ENCODE results near the gene CST6.

GRCh38 chr11:66037327-66037726 is 25.5 kb downstream of the CST6 start:
- TF ChIP-seq CTCF (IDR thresholded peaks at IDR 0.05) (no peak), POLR2A (IDR thresholded peaks at IDR 0.05) (no peak)

Measured in lower leg skin (tissue), 3 donors.